ENCODE measurements around the gene KNDC1.
"Not testable (repeated sequence)": the region's sequence is repeated elsewhere in the genome, so short reads cannot be mapped to it uniquely, and the experiment has no call there.

Gene KNDC1

GRCh38 chr10:133125901-133126300 is 34.1 kb upstream of the KNDC1 start:
- DNase-seq: no peak

- DNase-seq: no peak
Measured at GRCh38 chr10:133126431-133127290, 33.4 kb upstream of the KNDC1 start.

- DNase-seq: no peak
Measured at GRCh38 chr10:133127291-133128125, 32.5 kb upstream of the KNDC1 start.

- DNase-seq: no peak
Measured at GRCh38 chr10:133128126-133129070, 31.6 kb upstream of the KNDC1 start.

GRCh38 chr10:133129071-133129858 is 30.8 kb upstream of the KNDC1 start:
- no peak for DNase-seq

- DNase-seq: no peak
Measured at GRCh38 chr10:133129859-133130495, 30.0 kb upstream of the KNDC1 start.

- no peak for DNase-seq
Measured at GRCh38 chr10:133130602-133131001, 29.4 kb upstream of the KNDC1 start.

GRCh38 chr10:133131053-133131452 is 29.0 kb upstream of the KNDC1 start:
- DNase-seq: no peak

- DNase-seq: no peak
Measured at GRCh38 chr10:133131734-133132472, 28.1 kb upstream of the KNDC1 start.

GRCh38 chr10:133132473-133133291 is 27.3 kb upstream of the KNDC1 start:
- DNase-seq: no peak

GRCh38 chr10:133133471-133134231 is 26.4 kb upstream of the KNDC1 start:
- DNase-seq: no peak

- DNase-seq: no peak
Measured at GRCh38 chr10:133134411-133135115, 25.5 kb upstream of the KNDC1 start.

- DNase-seq: no peak
Measured at GRCh38 chr10:133135116-133135465, 24.9 kb upstream of the KNDC1 start.

- not testable (repeated sequence) for DNase-seq
Measured at GRCh38 chr10:133137486-133138145, 22.4 kb upstream of the KNDC1 start.

- DNase-seq: no peak
Measured at GRCh38 chr10:133139551-133140065, 20.4 kb upstream of the KNDC1 start.

- no peak for DNase-seq
Measured at GRCh38 chr10:133140417-133141143, 19.4 kb upstream of the KNDC1 start.
